ENCODE results near the gene GDPD4. TPM values are rescaled to one million over a fixed set of nuclear protein-coding genes. Genes with fewer than 3 reads are reported as not detected.

GDPD4 gene
- total and polyA plus RNA-seq, 7 donors = not detected

- Histone ChIP-seq H3K27ac (no peak overlapping the region), H3K36me3 (ENCODE audit: insufficient read depth in 1 of 2, low read depth in 1 of 2) (no peaks in the 10 kb centered on the region), H3K4me1 (no peaks in the 10 kb centered on the region), H3K4me3 (no peak overlapping the region), H3K27me3 (ENCODE audit: insufficient read depth in 3 of 3, low read length in 2 of 3) (no peaks in the 10 kb centered on the region), H3K9me3 (no peaks in the 10 kb centered on the region)
- no peak for ATAC-seq
- DNase-seq = peak in 1 of 2 donors; percentile 42
- 76 to 79% (median 78%) methylated on average over 19 to 20 of the region's 20 CpGs for WGBS, 3 donors
- no peak for TF ChIP-seq CTCF (IDR thresholded peaks at IDR 0.05)
- intact Hi-C loops (cut with DNase I) = no loop called here
These were observed 129.4 kb downstream of the GDPD4 start for GRCh38 chr11:77171885-77172665.

DNA sequence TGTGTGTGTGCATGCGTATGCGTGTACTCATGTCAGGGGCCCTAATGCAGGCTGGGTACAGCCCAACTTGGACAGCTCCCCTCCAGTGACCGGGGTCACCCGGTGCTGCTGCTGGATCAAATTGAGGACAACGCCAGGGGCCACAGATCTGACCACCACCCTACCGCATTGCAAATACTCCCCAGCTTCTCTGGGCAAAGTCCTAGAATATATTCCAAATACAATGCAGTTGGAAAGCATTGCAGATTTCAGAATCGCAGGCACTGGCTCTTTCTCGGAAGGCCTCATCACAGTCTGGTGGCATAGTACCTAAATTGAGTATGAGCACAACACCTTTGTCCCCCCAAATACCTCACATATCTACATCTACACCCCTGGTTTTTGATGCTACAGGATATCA lies 130.2 kb downstream of the GDPD4 start:
- intact Hi-C loops (cut with DNase I) = no loop called here
- no peak for ATAC-seq
- H3K9me3 ChIP-seq = no peaks in the 10 kb centered on the region
- H3K36me3 ChIP-seq (ENCODE audit: insufficient read depth in 1 of 2, low read depth in 1 of 2) = no peaks in the 10 kb centered on the region
- TF ChIP-seq CTCF (IDR thresholded peaks at IDR 0.05) = no peak
- no peaks in the 10 kb centered on the region for H3K4me1 ChIP-seq
- no peak overlapping the region for H3K27ac ChIP-seq
- no peak overlapping the region for H3K4me3 ChIP-seq
- DNase-seq = no peak
- 90 to 92% (median 90%) methylated on average over 8 of the region's 8 CpGs for WGBS, 3 donors
- no peaks in the 10 kb centered on the region for H3K27me3 ChIP-seq (ENCODE audit: insufficient read depth in 3 of 3, low read length in 2 of 3)

DNA sequence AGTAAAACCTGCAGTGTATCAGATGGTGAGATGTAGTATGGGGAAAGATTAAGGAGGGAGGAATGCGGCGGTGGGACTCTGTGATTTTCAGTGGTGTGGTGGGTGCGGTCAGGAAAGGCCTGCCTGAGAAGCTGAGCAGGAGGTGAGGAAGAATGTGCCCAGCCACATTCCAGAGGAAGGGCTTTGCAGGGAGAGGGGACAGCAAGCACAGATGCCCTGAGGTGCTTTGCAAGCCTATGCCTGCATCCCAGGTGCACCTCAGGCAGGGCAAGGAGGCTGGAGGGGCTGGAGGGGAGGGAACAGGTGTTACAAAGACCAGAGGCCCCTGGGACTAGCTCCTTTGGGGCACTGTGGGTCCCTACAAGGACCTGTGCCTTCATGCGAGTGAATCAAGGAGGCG lies 131.4 kb downstream of the GDPD4 start:
- Histone ChIP-seq H3K27me3 (ENCODE audit: insufficient read depth in 3 of 3, low read length in 2 of 3) (no peaks in the 10 kb centered on the region), H3K4me3 (no peak overlapping the region), H3K27ac (no peak overlapping the region), H3K9me3 (no peaks in the 10 kb centered on the region), H3K4me1 (no peaks in the 10 kb centered on the region), H3K36me3 (ENCODE audit: insufficient read depth in 1 of 2, low read depth in 1 of 2) (no peaks in the 10 kb centered on the region)
- WGBS, 3 donors = 98% methylated on average over 5 of the region's 5 CpGs
- no peak for TF ChIP-seq CTCF (IDR thresholded peaks at IDR 0.05)
- no peak for ATAC-seq
- intact Hi-C loops (cut with DNase I) = no loop called here
- peak in 1 of 2 donors; percentile 32 for DNase-seq

GRCh38 chr11:77167791-77168190 lies 133.7 kb downstream of the GDPD4 start:
- no peak for TF ChIP-seq CTCF (IDR thresholded peaks at IDR 0.05)
- Histone ChIP-seq H3K4me3 (no peak overlapping the region), H3K27me3 (ENCODE audit: insufficient read depth in 3 of 3, low read length in 2 of 3) (no peaks in the 10 kb centered on the region), H3K4me1 (no peaks in the 10 kb centered on the region), H3K9me3 (no peaks in the 10 kb centered on the region), H3K36me3 (ENCODE audit: insufficient read depth in 1 of 2, low read depth in 1 of 2) (no peaks in the 10 kb centered on the region), H3K27ac (no peak overlapping the region)
- 80 to 91% (median 85%) methylated on average over 8 of the region's 8 CpGs for WGBS, 3 donors
- ATAC-seq (no peak), DNase-seq (peak in 1 of 2 donors; percentile 34)
- intact Hi-C loops (cut with DNase I) = no loop called here

Data from psoas muscle (tissue), 8 donors.